Fibroblast of peridontal ligament (primary cell): ENCODE results near the gene DUSP14.

Source experiments
- DNase-seq: peaks from one replicate; pipeline ENCODE4 v3.0.0-alpha.2; 2010; ENCODE audit errors: extremely low read depth

Gene DUSP14

DNA sequence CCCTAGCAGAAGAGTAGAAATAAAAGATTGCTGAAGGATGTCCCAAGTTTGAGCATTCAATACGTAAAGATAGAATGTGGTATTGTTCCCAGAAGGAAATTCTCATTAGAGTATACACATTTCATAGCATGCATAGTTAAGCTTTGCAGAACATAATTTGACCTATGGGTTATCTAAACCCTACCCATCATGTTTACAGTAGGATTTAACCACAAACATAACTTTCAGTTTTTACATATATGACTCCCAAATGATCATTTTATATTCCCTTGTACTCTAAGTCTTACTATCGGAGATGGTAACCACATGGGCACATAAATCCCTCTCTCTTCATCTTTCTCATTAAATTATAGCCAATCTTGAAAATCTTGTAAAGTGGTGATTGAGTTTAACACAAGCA is 68.6 kb downstream of the DUSP14 start:
- no peak for DNase-seq

DNA sequence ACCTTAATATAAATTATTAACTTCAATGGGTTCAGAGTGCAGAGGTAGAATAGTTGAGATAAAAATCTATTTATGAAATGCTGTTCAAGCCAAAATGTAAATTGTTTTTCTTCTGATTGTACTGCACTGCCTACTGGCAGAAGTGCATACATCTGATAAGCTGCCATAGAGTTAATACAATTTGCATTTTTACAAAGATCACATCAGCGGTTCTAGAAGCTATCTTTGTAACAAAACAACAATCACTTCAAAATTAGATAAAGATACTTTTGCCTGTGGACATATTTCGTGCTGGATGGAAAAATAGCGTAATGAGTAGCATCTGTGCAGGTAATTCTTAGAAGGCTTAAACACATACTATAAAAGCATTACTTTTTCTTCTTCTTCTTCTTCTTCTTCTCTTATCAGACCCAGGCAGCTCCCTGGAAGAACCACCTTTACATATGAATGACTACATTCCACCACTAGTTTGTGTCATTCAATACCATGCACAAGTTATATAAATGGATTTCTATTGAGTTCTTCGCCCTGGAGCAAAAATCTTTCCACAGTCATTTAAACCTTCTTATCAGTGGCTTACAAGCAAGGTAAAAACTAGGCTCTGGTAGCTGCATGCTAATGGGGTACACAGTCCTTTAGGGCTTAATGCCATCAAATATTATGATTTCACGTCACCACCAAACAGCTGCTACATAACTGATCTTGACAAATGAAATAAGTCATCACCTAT is 72.5 kb downstream of the DUSP14 start:
- DNase-seq: no peak
